Ovary (tissue), 9 donors: ENCODE results near the gene SGCD. TPM values are rescaled to one million over a fixed set of nuclear protein-coding genes. Genes with fewer than 3 reads are reported as not detected.

ENCODE experiments used
- DNase-seq, 5 donors: peaks; one replicate each; pipeline ENCODE4 v3.0.0-alpha.2; 2019 to 2020
- H3K27ac ChIP-seq, 2 donors: fragments of 200-600 bp; one replicate each; pipeline versions ENCODE4 v1.5.1 to v1.8.0; 2019 to 2022
- H3K27me3 ChIP-seq: fragments of 200-600 bp; one replicate; pipeline ENCODE4 v1.8.0; 2022
- H3K36me3 ChIP-seq: fragments of 200-600 bp; sonication (generic); one replicate; pipeline ENCODE4 v1.5.1; 2019
- H3K4me1 ChIP-seq: one replicate; pipeline ENCODE4 v1.8.1; 2013; ENCODE audit warnings: mild to moderate bottlenecking, moderate library complexity; ENCODE audit not compliant: insufficient read depth
- H3K4me3 ChIP-seq: fragments of 200-600 bp; sonication (generic); one replicate; pipeline ENCODE4 v1.5.1; 2017
- H3K9me3 ChIP-seq, 2 donors: fragments of 200-600 bp in 1 of 2; sonication (generic) in 1 of 2; one replicate each; pipeline versions ENCODE4 v1.5.1 to v1.8.1; 2013 to 2019; ENCODE audit warnings: mild to moderate bottlenecking in 1 of 2, moderate library complexity in 1 of 2
- EP300 ChIP-seq: sonication (generic); formaldehyde crosslinking; IDR thresholded peaks from one replicate; pipeline ENCODE4 v1.6.1; 2017; ENCODE audit warnings: antibody characterized with exemption
- POLR2A ChIP-seq: fragments of 450-650 bp; IDR thresholded peaks from one replicate; pipeline ENCODE4 v1.6.1; 2017; ENCODE audit warnings: antibody characterized with exemption, mild to moderate bottlenecking, moderate library complexity
- WGBS, 3 donors: extraction: QIAGEN DNeasy Blood & Tissue Kit in 1 of 3; methylation state at CpG; one replicate each; pipeline versions ENCODE4 v1.1.5 to v1.1.7; 2013 to 2017; 5-methylcytosine and 5-hydroxymethylcytosine counted together
- intact Hi-C, 4 donors: fragments of 100-400 bp; cut with DNase I; formaldehyde crosslinking; loops; one replicate each; pipeline versions ENCODE4 v1.11.0 to v1.15.1; 2022 to 2023
- polyA plus RNA-seq, 2 donors: library from polyadenylated mRNA; stranded (reverse); fragments of 200-250 nt in 1 of 2; fragments of 350-450 nt in 1 of 2; fragmentation: Illumina TruSeq in 1 of 2; extraction: RNeasy Lipid Tissue Mini Kit (QIAGEN cat#74804) in 1 of 2; gene quantifications; one replicate each; pipeline ENCODE4 v1.2.3, GENCODE V29; 2013 to 2014
- total RNA-seq, 7 donors: library from RNA; depleted of rRNA in 2 of 7; stranded (reverse); fragments of >200 nt in 2 of 7; fragmentation: NEBNext Ultra II Directional in 3 of 7; extraction: Animal tissue kit (Norgen Biotek cat#: 25700) in 3 of 7; gene quantifications; one replicate each; pipeline versions ENCODE4 v1.1.0 to v1.2.4, GENCODE V29; 2016 to 2023
- TF ChIP-seq, protein P1 (sequence below), 3 donors: fragments of 450-650 bp in 2 of 3; fragments of 200-600 bp in 1 of 3; IDR thresholded peaks; one replicate each; pipeline versions ENCODE4 v1.5.1 to v1.8.0; 2016 to 2022; ENCODE audit warnings: antibody characterized with exemption in 3 of 3, mild to moderate bottlenecking in 1 of 3
- donor health status: DM: no; HTN: no; CAD: no; lungs with moderate emphysema.
- donor health status: DM: no; HTN: no; CAD: no.
- donor health status: Bipolar disorder and iron deficiency.
- donor health status: DM: yes; HTN: yes; CAD: no.
- donor health status: DM: no; HTN: no; CAD: no.
- donor health status: DM: yes; HTN: yes; CAD: no.

The SGCD gene
- total and polyA plus RNA-seq, 9 donors = 3.7 to 24.0 (median 12.9) TPM

DNA sequence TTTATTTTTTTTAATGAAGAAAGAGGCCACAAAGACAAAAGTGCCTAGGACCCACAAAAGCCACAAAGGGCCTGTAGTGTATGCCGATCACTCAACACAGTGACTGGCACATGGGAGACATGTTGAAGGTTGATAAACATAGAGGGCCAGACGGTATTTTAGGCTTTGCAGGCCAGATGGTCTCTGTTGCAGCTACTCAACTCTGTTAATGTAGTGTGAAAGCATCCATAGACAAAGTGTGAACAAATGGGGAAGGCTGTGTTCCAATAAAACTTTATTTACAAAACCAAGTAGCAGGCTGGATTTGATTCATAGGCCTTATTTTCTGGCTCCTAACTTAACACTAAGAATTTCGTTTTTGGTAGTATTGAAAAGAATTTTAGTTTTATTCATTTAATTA, 139.9 kb downstream of the SGCD start:
- Histone ChIP-seq H3K9me3 (no peaks in the 10 kb centered on the region), H3K4me3 (no peak overlapping the region), H3K4me1 (no peaks in the 10 kb centered on the region), H3K36me3 (no peaks in the 10 kb centered on the region), H3K27me3 (no peaks in the 10 kb centered on the region), H3K27ac (no peak overlapping the region)
- 90 to 92% (median 92%) methylated on average over 3 of the region's 3 CpGs for WGBS, 3 donors
- intact Hi-C loops = no loop called here
- no peak for DNase-seq
- no peak for TF ChIP-seq EP300
- no peak for TF ChIP-seq POLR2A
- TF ChIP-seq, protein P1, sequence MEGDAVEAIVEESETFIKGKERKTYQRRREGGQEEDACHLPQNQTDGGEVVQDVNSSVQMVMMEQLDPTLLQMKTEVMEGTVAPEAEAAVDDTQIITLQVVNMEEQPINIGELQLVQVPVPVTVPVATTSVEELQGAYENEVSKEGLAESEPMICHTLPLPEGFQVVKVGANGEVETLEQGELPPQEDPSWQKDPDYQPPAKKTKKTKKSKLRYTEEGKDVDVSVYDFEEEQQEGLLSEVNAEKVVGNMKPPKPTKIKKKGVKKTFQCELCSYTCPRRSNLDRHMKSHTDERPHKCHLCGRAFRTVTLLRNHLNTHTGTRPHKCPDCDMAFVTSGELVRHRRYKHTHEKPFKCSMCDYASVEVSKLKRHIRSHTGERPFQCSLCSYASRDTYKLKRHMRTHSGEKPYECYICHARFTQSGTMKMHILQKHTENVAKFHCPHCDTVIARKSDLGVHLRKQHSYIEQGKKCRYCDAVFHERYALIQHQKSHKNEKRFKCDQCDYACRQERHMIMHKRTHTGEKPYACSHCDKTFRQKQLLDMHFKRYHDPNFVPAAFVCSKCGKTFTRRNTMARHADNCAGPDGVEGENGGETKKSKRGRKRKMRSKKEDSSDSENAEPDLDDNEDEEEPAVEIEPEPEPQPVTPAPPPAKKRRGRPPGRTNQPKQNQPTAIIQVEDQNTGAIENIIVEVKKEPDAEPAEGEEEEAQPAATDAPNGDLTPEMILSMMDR (IDR thresholded peaks at IDR 0.05) = no peak

- Histone ChIP-seq H3K27ac (no peak overlapping the region), H3K4me3 (no peak overlapping the region), H3K9me3 (no peaks in the 10 kb centered on the region), H3K27me3 (no peaks in the 10 kb centered on the region), H3K36me3 (no peaks in the 10 kb centered on the region), H3K4me1 (peaks cover 6% of the 10 kb centered on the region)
- DNase-seq = no peak
- TF ChIP-seq EP300 (no peak), POLR2A (no peak)
- TF ChIP-seq, protein P1 (IDR thresholded peaks at IDR 0.05) = no peak
- intact Hi-C loops = no loop called here
- WGBS, 3 donors = 87 to 99% (median 98%) methylated on average over 3 of the region's 3 CpGs
These were observed 142.7 kb downstream of the SGCD start for GRCh38 chr5:156469636-156470035.

GRCh38 chr5:156471893-156472292, 144.9 kb downstream of the SGCD start:
- H3K4me3 ChIP-seq = no peak overlapping the region
- 94 to 97% (median 95%) methylated on average over 3 of the region's 3 CpGs for WGBS, 3 donors
- no peaks in the 10 kb centered on the region for H3K27me3 ChIP-seq
- intact Hi-C loops = no loop called here
- no peaks in the 10 kb centered on the region for H3K9me3 ChIP-seq
- DNase-seq = no peak
- H3K27ac ChIP-seq = no peak overlapping the region
- TF ChIP-seq EP300 (no peak), POLR2A (no peak)
- TF ChIP-seq, protein P1 (IDR thresholded peaks at IDR 0.05) = no peak
- H3K4me1 ChIP-seq = peaks cover 10% of the 10 kb centered on the region
- H3K36me3 ChIP-seq = no peaks in the 10 kb centered on the region

- no peaks in the 10 kb centered on the region for H3K36me3 ChIP-seq
- H3K9me3 ChIP-seq = no peaks in the 10 kb centered on the region
- H3K27ac ChIP-seq = no peak overlapping the region
- TF ChIP-seq, protein P1 (IDR thresholded peaks at IDR 0.05) = no peak
- TF ChIP-seq POLR2A (no peak), EP300 (no peak)
- DNase-seq = no peak
- WGBS, 3 donors = 36 to 40% (median 39%) methylated on average over 7 of the region's 7 CpGs
- intact Hi-C loops = no loop called here
- peaks cover 12% of the 10 kb centered on the region for H3K4me1 ChIP-seq
- H3K27me3 ChIP-seq = no peaks in the 10 kb centered on the region
- H3K4me3 ChIP-seq = no peak overlapping the region
These were observed 146.4 kb downstream of the SGCD start for GRCh38 chr5:156473269-156473908.
